GM20431 (cell line): Measurements from ENCODE around the gene SNX33.
"Not testable (repeated sequence)": the region's sequence is repeated elsewhere in the genome, so short reads cannot be mapped to it uniquely, and the experiment has no call there.

ENCODE experiments used
- in situ Hi-C: fragments of 300-500 bp; cut with MseI, MboI; formaldehyde crosslinking; loops from one replicate; pipeline ENCODE4 v1.15.0; 2020; ENCODE audit warnings: low sequenced_read_pairs; ENCODE audit not compliant: unreplicated experiment

Gene SNX33

GRCh38 chr15:75676688-75677464 is 29.2 kb downstream of the SNX33 start:
- in situ Hi-C loops, result no loop called here

DNA sequence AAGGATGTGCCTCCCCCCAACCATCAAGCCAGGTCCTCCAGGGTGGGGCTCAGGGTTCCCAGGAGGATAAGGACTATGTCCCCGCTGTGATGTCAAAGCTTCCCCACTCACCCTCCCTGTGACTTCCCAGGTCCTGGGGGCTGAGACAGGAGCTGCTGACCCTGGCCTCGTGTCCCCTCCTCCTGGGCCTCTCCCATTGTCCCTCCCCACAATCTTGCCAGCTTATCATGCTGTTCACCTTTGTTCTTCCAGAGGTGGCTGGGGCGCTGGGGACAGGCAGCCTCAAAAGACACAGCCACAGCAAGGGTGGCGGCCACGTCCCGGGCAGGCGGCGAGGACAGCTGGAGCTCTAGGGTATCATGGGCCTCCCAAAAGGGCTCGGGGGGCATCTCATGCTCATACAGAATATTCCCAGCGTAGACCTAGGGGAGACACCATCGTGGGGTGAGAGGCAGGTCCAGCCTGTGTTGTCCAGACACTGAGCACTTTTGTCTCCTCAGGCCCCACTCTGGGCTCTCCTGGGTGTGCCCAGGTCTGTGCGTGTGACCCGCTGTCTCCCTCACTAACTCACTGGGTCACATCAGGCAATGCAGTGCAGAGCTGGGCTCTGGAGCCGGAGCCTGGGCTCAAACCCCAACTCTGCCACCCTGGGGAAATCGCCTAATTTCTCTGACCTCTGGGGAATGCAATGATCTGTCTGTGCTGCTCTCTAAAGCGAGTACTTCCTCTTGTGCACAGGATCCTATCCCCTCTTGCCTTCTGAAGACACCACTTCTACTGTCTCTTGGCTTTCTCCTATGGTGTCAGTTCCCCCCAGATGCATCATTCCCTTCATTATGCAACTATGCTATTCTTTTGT is 30.0 kb downstream of the SNX33 start:
- in situ Hi-C loops, result no loop called here

DNA sequence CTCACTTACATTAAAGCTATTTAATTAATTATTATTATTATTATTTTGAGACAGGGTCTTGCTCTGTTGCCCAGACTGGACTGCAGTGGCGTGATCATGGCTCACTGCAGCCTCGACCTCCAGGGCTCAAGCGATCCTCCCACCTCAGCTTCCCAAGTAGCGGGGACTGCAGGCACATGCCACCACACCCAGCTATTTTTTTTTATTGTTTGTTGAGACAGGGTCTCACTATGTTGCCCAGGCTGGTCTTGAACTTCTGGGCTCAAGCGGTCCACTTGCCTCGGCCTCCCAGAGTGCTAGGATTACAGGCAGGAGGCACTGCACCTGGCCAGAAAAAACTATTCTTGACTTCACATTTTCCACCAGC is 30.6 kb downstream of the SNX33 start:
- in situ Hi-C loops, result not testable (repeated sequence)

DNA sequence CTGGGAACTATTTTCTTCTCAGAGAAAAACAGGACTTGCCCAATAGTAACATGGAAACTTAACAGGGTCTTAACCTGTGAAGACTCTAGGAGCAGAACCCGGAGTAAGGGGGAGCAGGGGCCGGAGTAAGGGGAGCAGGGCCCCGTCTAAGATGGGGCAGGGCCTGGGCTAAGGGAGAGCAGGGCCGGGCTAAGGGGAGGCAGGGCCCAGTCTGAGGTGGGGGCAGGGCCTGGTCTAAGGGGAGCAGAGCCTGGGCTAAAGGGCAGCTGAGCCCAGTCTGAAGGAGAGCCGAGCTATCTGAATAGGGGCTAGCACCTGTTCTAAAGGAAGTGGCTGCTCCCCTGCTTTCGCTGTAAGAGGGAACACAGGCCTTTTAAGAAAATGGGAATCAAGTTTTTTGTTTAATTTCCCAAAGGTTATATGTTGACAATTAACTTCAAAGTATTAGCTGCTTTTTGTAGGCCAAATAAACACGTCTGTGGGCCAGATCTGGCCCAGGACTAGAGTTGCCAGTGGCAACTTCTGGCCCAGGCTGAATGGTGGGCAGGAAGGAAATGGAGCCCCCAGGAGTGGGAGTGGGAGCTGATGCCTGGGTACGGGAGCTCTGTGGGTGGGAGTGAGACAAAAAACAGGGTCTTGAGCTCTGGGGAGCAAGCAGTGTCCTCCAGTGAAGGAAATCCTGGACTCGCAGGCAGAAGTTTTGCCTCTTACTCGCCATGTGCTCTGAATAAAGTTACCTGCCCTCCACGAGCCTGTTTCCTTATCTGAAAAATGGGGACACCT is 32.5 kb downstream of the SNX33 start:
- in situ Hi-C loops, result loop anchor here (10.0 kb wide), 1 partner anchor 125 kb away; no protein-coding TSS in a partner anchor

DNA sequence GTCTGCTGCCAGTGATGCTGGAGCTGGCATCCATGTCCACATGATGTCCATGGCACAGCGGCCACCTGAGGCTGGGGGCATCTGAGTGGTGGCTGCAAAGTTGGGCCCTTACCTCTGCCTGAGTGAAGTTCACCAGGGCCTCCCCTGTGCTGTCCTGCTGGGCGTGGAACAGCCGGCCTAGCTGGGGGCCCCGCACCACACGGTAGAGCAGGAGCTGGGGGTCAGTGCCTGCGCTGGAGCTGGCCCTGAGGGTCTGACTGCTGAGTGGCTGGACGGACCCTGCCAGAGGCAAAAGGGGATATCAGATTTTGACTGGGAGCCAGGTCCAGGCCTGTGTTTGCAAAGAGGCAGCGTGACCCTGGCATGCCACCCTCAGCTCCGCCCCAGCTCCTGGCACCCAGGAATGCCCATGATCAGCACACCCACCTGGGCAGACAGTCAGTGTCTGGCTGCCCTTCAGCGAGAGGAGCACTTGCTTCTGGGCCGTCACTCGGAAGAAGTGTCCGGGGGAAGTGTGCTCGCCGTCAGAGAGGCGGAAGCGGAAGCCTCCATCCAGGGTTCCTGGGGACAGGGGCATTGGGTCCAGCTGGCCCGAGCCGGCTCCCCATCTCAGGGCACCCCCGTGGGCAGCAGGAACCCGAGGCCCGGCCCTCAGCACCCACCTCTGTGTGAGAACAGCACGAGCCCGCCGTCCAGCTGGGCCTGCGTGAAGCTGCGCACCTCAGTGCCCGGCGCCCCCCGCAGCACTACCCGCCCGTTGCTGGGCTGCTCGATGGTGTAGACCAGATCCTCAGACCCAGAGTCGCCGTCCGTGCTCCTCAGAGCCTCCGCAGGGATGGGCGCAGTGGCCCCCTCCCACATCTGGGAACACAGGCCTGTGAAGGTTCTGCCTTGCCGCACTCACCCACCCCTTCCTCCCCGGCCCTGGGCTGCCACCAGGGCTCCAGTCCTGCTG is 34.7 kb downstream of the SNX33 start:
- in situ Hi-C loops, result loop anchor here (10.0 kb wide), 1 partner anchor 122 kb away; no protein-coding TSS in a partner anchor

DNA sequence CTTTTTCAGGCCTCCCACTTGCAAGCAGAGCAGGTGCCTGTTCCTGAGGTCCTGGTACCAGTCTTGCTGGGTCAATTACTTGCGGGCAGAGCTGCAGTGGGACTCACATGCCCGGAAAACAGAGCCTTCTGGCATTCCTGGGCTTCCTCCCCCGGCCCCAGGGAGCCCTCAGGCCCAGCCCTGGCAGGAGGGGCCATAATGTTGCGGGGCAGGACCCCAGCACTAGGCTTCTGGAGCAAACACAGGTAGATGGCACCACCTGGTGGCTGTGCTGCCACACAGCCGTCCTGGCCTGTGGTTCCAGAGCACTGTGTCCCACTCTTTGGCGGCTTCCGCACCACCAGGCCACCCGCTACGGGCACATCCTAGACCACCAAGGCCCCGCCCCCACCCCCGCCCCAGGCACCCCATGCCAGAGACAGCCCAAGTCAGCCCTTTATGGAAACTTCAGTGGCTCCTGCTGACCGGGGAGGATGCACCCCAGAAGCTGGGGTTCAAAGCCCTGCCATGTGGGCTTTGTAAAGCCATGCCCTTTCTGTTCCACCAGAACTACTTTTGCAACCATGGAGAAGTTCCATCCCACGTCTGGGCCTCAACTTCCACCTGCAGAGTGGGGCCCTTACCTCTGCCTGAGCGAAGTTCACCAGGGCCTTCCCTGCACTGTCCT is 36.1 kb downstream of the SNX33 start:
- in situ Hi-C loops, result loop anchor here (10.0 kb wide), 1 partner anchor 121 kb away; no protein-coding TSS in a partner anchor

DNA sequence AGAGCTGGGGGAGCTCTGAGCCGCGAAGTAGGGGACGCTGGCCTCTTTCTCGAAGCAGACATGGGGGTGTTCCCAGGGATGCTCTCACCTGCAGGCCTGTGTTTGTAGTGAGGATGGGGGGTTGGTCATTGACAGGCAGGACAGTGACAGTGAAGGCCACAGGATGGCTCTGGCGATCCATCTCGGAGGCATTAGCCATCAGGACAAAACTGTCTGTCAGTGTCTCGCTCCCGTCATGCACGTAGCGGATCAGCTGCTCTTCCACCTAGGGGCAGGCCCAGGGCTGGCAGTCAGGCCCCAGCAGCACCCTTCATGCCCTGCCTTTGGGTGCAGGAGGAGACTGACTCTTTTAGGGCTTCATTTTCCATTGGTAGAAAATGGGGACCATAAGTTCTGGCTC is 36.9 kb downstream of the SNX33 start:
- in situ Hi-C loops, result loop anchor here (10.0 kb wide), 1 partner anchor 120 kb away; no protein-coding TSS in a partner anchor

DNA sequence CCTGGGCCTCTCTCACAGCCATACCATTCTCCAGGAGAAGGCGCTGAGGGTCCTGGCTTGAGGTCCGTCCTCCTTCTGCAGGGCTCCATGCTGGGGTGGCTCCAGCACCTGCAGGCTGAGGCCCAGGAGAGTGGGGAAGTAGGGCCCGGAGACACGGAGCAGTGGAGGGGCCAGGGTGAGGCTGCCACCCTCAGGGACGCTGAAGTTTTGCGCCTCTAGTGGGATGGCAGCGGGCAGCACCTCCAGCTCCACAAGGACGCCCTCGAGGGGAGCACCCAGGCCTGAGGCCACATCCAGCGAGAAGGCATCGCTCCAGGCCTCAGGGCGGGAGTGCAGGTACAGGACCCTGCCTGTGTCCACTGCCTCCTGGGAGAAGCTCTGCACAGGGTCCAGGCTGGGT is 37.5 kb downstream of the SNX33 start:
- in situ Hi-C loops, result loop anchor here (10.0 kb wide), 1 partner anchor 120 kb away; no protein-coding TSS in a partner anchor

DNA sequence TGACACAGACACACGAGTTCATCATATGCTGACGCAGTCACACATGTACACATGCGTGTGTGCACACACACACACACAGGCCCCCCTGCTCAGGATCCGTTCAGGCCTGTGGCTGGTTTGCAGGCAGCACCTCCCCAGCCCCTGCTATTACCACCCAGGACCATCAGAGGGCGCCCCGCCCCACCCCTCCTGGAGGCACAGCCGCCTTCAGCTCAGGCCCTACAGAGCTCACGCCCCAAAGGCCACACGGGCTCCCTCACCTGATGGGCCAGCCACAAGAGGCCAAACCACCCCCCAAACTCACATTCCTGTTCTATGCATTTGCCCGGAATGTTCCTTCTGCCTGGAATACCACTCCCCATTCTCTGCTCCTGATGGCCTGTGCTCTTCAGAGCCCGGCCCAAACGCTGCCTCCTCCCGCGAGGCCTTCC is 38.5 kb downstream of the SNX33 start:
- in situ Hi-C loops, result loop anchor here (10.0 kb wide), 1 partner anchor 119 kb away; no protein-coding TSS in a partner anchor

GRCh38 chr15:75687486-75688277 is 40.0 kb downstream of the SNX33 start:
- in situ Hi-C loops, result loop anchor here (10.0 kb wide), 1 partner anchor 117 kb away; no protein-coding TSS in a partner anchor

DNA sequence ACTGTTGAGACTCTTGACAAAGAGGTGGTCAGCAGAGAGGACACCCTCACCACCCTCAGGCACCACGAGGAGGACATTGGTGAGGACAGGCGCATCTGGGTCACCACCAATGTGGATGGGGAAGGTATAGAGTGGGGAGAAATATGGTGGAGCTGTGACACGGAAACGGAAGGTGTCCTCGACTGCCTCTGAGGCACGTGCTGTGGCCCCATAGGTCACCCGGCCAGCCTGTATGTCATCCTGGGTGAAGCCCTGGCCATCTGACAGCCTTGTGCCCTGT is 40.5 kb downstream of the SNX33 start:
- in situ Hi-C loops, result loop anchor here (10.0 kb wide), 1 partner anchor 117 kb away; no protein-coding TSS in a partner anchor

DNA sequence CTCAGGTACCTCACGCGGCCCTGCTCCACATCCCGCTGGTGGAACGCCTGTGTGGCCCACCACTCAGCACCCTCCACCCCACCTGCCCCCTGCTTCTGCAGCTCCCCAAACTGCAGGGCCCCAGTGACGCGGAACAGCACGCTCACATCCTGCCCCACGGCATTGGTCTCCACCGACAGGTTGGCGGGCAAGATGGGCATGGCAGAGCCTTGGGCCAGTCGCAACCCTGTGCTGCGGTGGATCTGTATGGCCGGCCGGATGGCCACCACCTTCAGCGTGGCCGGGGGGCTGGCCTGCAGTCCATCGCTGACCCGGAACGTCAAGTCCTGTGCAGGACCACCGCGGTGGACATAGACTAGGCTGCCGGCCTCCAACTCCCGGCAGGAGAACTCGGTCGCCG is 41.1 kb downstream of the SNX33 start:
- in situ Hi-C loops, result loop anchor here (10.0 kb wide), 1 partner anchor 116 kb away; no protein-coding TSS in a partner anchor

GRCh38 chr15:75689429-75689828 is 41.7 kb downstream of the SNX33 start:
- in situ Hi-C loops, result loop anchor here (10.0 kb wide), 1 partner anchor 115 kb away; no protein-coding TSS in a partner anchor

- in situ Hi-C loops, result not testable (repeated sequence)
These were observed 44.6 kb downstream of the SNX33 start for GRCh38 chr15:75692311-75692710.

- in situ Hi-C loops, result not testable (repeated sequence)
These were observed 45.3 kb downstream of the SNX33 start for GRCh38 chr15:75693028-75693427.

DNA sequence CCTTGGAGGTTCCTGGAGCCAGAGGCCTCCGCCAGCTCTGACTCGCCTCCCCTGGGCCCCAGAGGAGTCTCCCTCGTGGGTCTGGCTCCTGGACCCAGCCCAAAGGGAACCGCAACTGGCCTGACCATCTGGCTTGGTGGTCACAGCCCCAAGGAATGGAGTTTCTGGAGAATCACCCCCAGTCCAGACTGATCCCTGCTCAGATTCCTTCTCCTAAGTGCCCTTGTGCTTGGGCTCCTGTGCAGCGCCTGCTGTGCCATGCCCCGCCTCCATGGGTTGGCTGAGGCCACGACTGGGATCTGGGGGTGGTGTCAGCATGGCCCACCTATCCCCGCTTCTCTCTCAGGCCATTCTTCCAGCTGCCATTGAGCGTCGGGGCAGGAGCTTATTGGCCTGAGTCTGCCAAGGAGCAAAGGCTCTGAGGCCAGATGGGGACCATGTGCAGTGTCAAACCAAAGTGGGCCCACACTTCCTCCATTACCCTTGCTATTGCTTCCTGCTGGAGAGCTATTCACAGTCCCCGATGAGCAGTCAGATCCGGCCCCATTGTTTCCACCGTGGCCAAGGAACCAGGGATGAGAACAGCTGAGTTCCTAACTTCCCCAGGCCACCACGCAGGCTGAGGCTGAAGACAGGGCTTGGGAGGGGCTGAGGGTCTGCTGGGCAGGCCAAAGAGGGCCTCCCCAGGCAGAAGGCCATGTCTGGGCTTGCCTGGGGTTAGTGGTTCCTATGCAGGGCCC is 46.0 kb downstream of the SNX33 start:
- in situ Hi-C loops, result no loop called here
